22Rv1 (cell line): ENCODE measurements around the gene ARL8B.

ENCODE experiments used
- H3K27ac ChIP-seq: fragments of 450-650 bp; 2 replicates; pipeline ENCODE4 v1.5.1; 2017
- CTCF ChIP-seq: fragments of 450-650 bp; IDR thresholded peaks from 2 replicates; pipeline ENCODE4 v1.5.1; 2017; ENCODE audit warnings: mild to moderate bottlenecking
- ZFX ChIP-seq: fragments of 450-650 bp; IDR thresholded peaks from 2 replicates; pipeline ENCODE4 v1.6.1; 2017; ENCODE audit warnings: antibody characterized with exemption, borderline replicate concordance

ARL8B gene

GRCh38 chr3:5227812-5228211 lies 105.7 kb downstream of the ARL8B start:
- no peak overlapping the region for H3K27ac ChIP-seq
- TF ChIP-seq ZFX (no peak), CTCF (no peak)

- no peak overlapping the region for H3K27ac ChIP-seq
- TF ChIP-seq CTCF (no peak), ZFX (no peak)
Observed at GRCh38 chr3:5229414-5229813, 107.3 kb downstream of the ARL8B start.
